Measurements from ENCODE around the gene NINJ2. TPM values are rescaled to one million over a fixed set of nuclear protein-coding genes. Genes with fewer than 3 reads are reported as not detected.
"Not testable (repeated sequence)": the region's sequence is repeated elsewhere in the genome, so short reads cannot be mapped to it uniquely, and the experiment has no call there.

The NINJ2 gene
- total RNA-seq, 1 experiment from 2014 or later, result 5.0 TPM

DNA sequence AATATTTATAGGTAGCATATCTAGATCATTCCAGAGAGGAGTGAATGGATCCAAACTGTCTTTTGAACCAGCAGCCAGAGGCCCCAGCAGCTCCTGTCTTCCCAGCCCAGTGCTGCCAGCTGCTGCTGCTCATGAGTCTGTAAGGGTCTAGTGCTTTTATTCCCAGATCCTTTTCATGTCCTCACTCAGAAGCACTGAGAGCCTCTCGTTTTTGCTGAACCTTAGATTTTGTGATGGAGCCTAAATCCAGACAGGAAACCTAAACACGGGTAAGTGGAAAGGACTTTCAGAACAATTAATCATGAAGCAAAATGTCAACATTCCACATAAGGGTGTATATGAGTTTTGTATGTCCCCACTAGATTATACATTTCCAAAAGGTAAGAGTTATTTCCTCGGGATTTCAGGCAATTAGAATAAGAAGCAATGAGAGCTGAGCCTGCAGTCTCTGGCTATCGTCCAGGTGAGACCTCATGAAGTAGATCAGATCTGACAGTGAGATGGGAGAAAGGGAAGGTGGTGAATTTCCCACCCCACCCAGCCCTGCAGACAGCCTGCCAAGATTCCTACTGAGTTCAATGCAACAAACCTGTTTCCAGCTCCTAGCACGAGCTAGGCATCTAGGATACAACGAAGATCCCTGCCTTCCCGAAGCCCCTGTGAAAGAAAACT, 84.4 kb downstream of the NINJ2 start:
- peak; percentile 29 for DNase-seq (ENCODE audit: low spot score)
- in situ Hi-C loops (cut with HindIII; ENCODE audit: low sequenced_read_pairs), result no loop called here

DNA sequence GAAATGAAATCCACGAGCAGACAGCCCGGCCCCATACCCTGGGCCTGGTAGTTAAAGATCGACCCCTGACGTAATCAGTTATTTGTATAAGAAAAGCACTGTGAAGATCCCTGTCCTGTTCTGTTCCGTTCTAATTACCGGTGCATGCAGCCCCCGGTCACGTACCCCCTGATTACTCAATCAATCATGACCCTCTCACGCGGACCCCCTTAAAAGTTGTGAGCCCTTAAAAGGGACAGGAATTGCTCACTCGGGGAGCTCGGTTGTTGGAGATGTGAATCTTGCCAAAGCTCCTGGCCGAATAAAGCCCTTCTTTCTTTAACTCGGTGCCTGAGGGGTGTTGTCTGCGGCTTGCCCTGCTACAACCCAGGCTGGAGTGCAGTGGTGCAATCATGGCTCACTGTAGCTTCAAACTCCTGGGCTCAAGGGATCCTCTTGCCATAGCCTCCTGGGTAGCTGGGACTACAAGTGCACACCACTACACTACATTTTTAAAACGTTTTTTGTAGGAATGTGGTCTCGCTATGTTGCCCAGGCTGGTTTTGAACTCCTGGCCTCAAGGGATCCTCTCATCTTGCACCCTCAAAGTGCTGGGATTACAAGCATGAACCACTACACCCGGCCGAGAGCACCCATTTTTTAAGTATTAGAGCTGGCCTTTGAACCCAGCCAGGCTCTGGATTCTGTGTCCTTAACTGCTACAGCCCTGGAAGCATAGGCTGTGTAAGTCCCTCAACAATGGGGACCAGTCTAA, 85.1 kb downstream of the NINJ2 start:
- DNase-seq (ENCODE audit: low spot score); in situ Hi-C loops (cut with HindIII; ENCODE audit: low sequenced_read_pairs): not testable (repeated sequence)

DNA sequence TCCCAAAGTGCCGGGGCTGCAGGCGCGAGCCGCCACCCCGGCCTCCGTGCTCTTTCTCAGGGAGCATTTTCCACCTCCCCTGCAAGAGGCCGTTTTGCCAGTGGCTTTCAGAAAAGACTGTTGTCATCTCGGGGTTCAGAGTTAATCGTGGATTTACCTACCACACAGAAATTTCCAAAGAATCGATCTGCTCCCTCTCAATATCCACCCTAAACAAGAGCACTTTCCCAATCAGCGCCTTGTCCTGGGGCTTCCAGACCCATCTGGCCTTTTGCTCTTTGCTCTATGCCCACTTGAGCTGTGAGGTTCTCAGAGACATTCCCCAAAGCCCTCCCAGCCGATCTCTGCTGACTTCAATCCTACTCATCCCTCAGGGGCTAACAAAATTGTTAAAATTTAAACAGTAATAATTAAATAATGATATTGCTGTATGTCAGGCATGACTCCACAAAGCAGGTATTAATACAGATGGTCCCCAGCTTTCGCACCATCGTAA, 86.6 kb downstream of the NINJ2 start:
- DNase-seq (ENCODE audit: low spot score), result no peak
- in situ Hi-C loops (cut with HindIII; ENCODE audit: low sequenced_read_pairs), result no loop called here

DNA sequence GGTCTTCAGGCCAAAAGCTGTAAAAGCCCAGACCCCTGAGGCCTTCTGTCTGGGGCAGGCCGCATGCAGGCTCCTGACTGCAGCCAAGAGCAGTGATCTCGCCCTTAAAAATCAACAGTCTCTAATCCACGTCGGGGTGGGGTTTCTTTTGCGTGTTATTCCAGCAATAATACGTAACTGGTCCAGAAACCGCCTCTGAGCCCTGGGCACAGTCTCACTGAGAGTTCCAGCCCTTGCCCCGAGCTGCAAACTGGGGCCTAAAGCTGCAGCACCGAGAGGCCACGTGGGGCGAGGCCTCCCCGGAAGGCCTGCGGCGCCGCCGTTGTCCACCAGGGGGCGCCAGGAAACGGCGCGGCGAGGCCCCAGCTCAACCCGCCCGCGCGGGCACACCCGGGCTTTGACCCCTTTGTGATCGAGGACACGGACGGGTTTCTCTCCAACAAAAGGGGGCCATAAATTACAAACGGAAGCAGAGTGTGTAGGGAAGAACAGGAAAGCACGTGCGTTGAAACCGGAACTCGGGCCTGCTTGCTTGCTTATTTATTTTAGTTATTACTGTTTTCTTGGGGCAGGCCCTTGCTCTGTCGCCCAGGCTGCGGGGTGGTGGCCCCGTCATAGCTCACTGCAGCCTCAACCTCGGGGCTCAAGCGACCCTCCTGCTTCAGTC, 87.2 kb downstream of the NINJ2 start:
- peak; percentile 62 for DNase-seq (ENCODE audit: low spot score)
- in situ Hi-C loops (cut with HindIII; ENCODE audit: low sequenced_read_pairs), result no loop called here

GRCh38 chr12:575129-575502, 88.1 kb downstream of the NINJ2 start:
- DNase-seq (ENCODE audit: low spot score), result no peak
- in situ Hi-C loops (cut with HindIII; ENCODE audit: low sequenced_read_pairs), result no loop called here

DNA sequence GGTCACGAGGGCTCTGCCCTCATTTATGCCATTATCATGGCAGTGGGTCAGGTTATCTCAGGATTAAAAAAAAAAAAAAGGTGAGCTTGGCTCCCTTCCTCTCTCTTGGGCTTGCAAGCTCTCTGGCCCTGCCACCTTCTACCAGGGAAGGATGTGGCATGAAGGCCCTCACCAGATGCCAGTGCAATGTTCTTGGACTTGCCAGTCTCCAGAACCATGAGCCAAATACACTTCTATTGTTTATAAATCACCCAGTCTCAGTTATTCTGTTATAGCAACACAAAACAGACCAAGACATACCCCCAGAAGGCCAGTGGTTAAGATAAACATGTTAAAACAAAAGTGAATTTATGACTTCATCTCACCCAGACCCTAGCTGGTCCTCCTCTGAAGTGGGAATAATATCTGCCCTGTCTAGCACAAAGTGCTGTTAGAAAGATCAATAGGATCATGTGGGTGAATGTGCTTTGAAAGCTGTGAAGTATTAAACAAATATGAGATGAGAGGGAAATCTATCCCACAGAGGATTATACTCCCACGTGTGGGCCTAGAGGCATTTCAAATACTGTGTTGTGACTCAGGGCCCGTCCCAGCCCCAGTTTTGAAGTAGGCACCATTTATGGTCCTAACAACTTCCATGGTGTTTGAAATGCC, 88.6 kb downstream of the NINJ2 start:
- in situ Hi-C loops (cut with HindIII; ENCODE audit: low sequenced_read_pairs), result no loop called here
- DNase-seq (ENCODE audit: low spot score), result no peak

DNA sequence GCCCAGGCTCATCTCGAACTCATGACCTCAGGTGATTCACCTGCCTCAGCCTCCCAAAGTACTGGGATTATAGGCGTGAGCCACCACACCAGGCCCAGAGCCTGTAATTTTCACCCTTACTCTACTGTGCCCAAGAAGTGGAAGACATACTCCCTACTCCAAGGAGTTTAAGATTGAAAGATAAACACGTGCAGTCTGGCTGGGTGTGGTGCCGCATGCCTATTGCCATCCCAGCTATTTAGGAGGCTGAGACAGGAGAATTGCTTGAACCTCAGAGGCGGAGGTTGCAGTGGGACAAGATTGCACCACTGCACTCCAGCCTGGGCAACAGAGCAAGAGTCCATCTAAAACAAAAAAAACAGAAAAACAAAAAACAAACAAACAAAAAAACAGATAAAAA, 90.0 kb downstream of the NINJ2 start:
- no peak for DNase-seq (ENCODE audit: low spot score)
- in situ Hi-C loops (cut with HindIII; ENCODE audit: low sequenced_read_pairs), result no loop called here

GRCh38 chr12:572532-572899, 90.7 kb downstream of the NINJ2 start:
- no peak for DNase-seq (ENCODE audit: low spot score)
- in situ Hi-C loops (cut with HindIII; ENCODE audit: low sequenced_read_pairs), result no loop called here

DNA sequence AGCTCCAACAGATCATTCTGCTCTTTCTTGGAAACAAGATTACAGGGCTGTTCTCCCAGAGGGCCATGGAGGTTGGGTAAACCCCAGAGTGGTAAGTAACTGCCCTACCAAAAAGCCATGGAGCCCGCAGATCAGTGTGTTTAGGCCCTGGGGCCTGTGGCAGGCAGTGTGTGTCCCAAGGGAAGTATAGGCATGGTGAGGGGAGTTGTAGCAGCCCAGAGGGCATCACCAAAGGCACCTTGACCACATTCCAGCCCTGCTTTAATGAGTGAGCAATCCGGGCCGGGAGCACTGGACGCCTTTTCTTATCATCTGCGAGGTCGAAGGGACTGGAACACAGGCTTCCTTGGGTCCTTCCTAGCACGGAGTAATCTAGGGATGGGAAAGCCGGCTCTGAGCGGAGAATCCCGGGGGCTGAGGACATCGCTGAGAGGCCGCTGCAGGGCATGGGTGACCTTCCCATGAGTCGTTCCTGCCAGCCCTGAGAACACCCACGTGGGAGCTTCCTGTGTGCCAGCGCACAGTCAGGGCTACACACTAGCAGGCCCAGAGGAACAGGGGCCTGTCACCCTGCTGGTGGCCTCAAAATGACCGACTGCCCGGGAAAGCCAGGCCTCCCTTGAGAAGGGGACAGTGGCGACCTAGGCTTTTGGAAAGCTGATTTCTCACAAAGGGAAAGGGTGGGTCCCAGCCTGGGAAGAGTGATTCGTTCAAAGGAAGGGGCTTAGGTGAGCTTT, 91.3 kb downstream of the NINJ2 start:
- DNase-seq (ENCODE audit: low spot score), result no peak
- in situ Hi-C loops (cut with HindIII; ENCODE audit: low sequenced_read_pairs), result no loop called here

GRCh38 chr12:570921-571794, 92.1 kb downstream of the NINJ2 start:
- peak; percentile 46 for DNase-seq (ENCODE audit: low spot score)

DNA sequence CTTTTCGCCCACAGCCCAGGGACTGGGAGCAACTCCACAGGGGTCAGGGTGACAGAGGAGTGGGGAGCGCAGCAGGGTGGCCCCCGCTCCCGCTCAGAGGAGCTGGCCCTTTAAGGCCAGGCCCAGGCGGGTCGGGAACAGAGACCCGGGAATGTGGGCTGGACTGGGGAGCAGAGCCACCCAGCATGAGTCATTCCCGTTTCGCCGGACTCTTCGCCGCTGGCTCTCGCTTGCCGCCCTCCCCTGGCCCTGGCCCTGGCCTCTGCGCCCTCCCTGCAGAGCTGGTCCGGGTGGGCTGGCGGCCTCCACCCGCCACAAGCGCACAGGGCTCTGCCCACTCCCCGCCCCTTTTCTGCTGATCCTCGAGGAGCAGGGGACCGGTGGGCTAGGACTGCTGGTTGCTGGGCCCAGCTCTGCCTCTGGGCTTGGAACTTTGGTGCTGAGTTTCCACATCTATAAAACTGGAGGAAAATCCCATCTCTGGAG, 92.8 kb downstream of the NINJ2 start:
- peak; percentile 28 for DNase-seq (ENCODE audit: low spot score)
- in situ Hi-C loops (cut with HindIII; ENCODE audit: low sequenced_read_pairs), result no loop called here

More at GRCh38 chr12:570921-571794, 92.1 kb downstream of the NINJ2 start:
- in situ Hi-C loops (cut with HindIII; ENCODE audit: low sequenced_read_pairs), result no loop called here

DNA sequence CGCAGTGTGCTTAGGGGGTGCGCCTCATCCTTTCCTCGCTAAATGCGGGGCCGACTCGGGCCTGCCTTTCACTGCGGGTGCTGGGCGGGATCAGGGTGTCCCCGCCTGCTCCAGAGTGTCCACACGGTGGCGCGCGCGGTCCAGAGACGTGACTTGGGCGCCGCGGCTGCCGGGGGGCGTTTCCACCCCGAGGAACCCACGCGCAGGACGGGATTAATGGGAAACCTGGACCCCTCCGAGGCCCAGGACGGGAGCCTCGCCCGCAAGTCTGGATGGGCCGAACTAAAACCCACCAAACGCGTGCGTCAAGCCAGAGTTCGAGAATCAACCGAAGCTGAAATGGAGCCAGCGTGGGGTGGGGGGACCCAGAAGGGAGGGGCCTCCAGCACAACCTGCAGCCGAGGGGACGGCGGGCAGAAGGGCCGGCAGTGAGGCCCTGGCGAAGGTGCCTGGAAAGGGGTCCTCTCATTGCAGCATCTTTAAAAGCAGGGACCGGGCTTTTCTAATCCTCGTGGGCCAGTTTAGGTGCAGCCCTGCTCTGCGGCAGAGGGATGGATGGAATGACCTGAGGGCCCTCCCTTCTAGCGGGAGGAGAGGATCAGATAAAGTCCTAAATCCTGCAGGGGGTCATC, 93.3 kb downstream of the NINJ2 start:
- in situ Hi-C loops (cut with HindIII; ENCODE audit: low sequenced_read_pairs), result no loop called here

DNA sequence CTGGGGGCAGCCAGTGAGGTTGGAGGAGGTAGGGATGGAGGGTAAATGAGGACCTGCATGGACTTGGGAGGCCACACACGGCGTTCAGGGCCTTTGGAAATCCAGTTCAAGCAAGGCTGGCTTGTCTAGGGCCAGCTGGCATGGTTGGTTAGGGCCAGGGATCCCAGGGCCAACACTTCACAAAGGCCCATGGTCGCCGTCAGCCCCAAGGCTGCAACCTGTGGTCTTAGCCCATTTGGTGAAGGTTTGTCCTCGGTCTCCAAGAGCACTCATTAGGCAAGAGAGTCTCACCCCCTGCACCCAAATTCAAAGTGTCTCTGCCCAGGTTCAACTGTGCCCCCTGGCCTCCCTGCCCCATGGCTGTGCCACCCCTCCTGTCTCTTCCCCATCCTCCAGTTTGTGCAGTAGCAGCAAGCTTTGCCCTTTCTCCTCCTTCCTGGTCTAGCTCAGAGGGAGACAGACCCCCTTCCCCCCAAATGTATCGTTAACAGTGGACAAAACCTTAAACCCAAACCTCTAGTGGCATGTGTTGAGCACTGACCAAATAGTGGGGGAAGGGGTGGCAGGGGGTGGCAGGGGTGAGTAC, 94.1 kb downstream of the NINJ2 start:
- DNase-seq (ENCODE audit: low spot score), result no peak
- in situ Hi-C loops (cut with HindIII; ENCODE audit: low sequenced_read_pairs), result no loop called here

More for the DNA sequence above, 93.3 kb downstream of the NINJ2 start:
- DNase-seq (ENCODE audit: low spot score), result peak; percentile 74

DNA sequence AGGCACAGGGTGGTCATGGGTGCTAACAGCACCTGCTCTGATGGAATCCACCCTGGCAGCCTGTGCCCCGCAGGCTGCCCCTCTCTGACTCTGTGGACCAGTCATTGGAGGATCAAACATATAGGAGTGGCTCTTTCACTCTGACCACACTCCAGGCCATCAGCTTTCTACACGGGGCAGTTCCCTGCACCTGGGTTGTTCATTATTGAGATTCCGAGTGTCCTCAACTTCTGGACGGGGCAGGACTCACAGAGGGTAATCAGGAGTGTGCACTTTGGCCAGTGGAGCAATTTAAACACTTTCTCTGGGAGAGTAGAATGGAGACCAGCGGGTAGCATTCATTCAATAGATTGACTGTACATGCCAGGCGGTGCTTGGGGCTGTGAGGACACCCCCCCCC, 94.8 kb downstream of the NINJ2 start:
- in situ Hi-C loops (cut with HindIII; ENCODE audit: low sequenced_read_pairs), result no loop called here
- no peak for DNase-seq (ENCODE audit: low spot score)

- in situ Hi-C loops (cut with HindIII; ENCODE audit: low sequenced_read_pairs), result no loop called here
- no peak for DNase-seq (ENCODE audit: low spot score)
Observed at GRCh38 chr12:565589-566105, 97.6 kb downstream of the NINJ2 start.

GRCh38 chr12:565161-565560, 98.1 kb downstream of the NINJ2 start:
- DNase-seq (ENCODE audit: low spot score), result no peak
- in situ Hi-C loops (cut with HindIII; ENCODE audit: low sequenced_read_pairs), result no loop called here

- in situ Hi-C loops (cut with HindIII; ENCODE audit: low sequenced_read_pairs), result no loop called here
Observed at GRCh38 chr12:563787-564298, 99.4 kb downstream of the NINJ2 start.

More at GRCh38 chr12:563787-564298, 99.4 kb downstream of the NINJ2 start:
- no peak for DNase-seq (ENCODE audit: low spot score)
